OCI-LY1 (cell line): ENCODE measurements around the gene BCL2L13.

ENCODE experiments used
- H2AFZ ChIP-seq: fragments of 200-600 bp; sonication (generic), shearing (Covaris generic); 2 replicates; pipeline ENCODE4 v1.6.0; 2014; ENCODE audit warnings: antibody characterized with exemption, mild to moderate bottlenecking, low read length
- H3F3A ChIP-seq: fragments of 200-600 bp; sonication (generic), shearing (Covaris generic); 2 replicates; pipeline ENCODE4 v1.6.0; 2014; ENCODE audit warnings: mild to moderate bottlenecking, antibody characterized with exemption, low read length, moderate library complexity; ENCODE audit not compliant: insufficient read depth
- H3K27ac ChIP-seq: fragments of 200-600 bp; sonication (generic); 2 replicates; pipeline ENCODE4 v1.5.1; 2014; ENCODE audit warnings: low read length, mixed run types, mild to moderate bottlenecking, low read depth; ENCODE audit not compliant: poor library complexity, severe bottlenecking
- H3K27me3 ChIP-seq: fragments of 200-600 bp; sonication (generic); 2 replicates; pipeline ENCODE4 v1.6.0; 2014; ENCODE audit warnings: antibody characterized with exemption, mild to moderate bottlenecking, low read length, moderate library complexity; ENCODE audit not compliant: insufficient read depth
- H3K36me3 ChIP-seq: fragments of 200-600 bp; sonication (generic); 2 replicates; pipeline ENCODE4 v1.6.1; 2014; ENCODE audit warnings: mild to moderate bottlenecking, antibody characterized with exemption, low read length, moderate library complexity, mixed read lengths; ENCODE audit not compliant: insufficient read depth
- H3K4me1 ChIP-seq: fragments of 200-600 bp; sonication (generic); 2 replicates; pipeline ENCODE4 v1.5.1; 2014; ENCODE audit warnings: mild to moderate bottlenecking, low read length, moderate library complexity; ENCODE audit not compliant: insufficient read depth, severe bottlenecking
- H3K4me2 ChIP-seq: fragments of 200-600 bp; sonication (generic), shearing (Covaris generic); 2 replicates; pipeline ENCODE4 v1.6.1; 2014; ENCODE audit warnings: low read length
- H3K4me3 ChIP-seq: fragments of 200-600 bp; sonication (generic); 2 replicates; pipeline ENCODE4 v1.5.1; 2014; ENCODE audit warnings: low read length, low read depth, mild to moderate bottlenecking, mixed read lengths; ENCODE audit not compliant: poor library complexity, severe bottlenecking
- H3K79me2 ChIP-seq: fragments of 200-600 bp; shearing (Covaris generic); 2 replicates; pipeline ENCODE4 v1.6.1; 2016; ENCODE audit warnings: mixed run types, low read length, mixed read lengths; ENCODE audit not compliant: insufficient read depth
- H3K9ac ChIP-seq: fragments of 200-600 bp; sonication (generic), shearing (Covaris generic); 2 replicates; pipeline ENCODE4 v1.6.1; 2014; ENCODE audit warnings: mild to moderate bottlenecking, low read length, mixed read lengths
- H3K9me2 ChIP-seq: fragments of 200-600 bp; sonication (generic), shearing (Covaris generic); 2 replicates; pipeline ENCODE4 v1.6.1; 2014; ENCODE audit warnings: low read depth, mild to moderate bottlenecking, low read length, mixed read lengths
- H3K9me3 ChIP-seq: fragments of 200-600 bp; shearing (Covaris generic); 2 replicates; pipeline ENCODE4 v1.6.1; 2014; ENCODE audit warnings: low read length, mixed read lengths
- H4K20me1 ChIP-seq: fragments of 200-600 bp; sonication (generic), shearing (Covaris generic); 2 replicates; pipeline ENCODE4 v1.6.0; 2016; ENCODE audit warnings: mild to moderate bottlenecking, low read length; ENCODE audit not compliant: insufficient read depth
- EZH2 ChIP-seq: fragments of 200-600 bp; sonication (generic), shearing (Covaris generic); IDR thresholded peaks from 2 replicates; pipeline ENCODE4 v1.8.0; 2017; ENCODE audit warnings: borderline replicate concordance, mixed run types, mild to moderate bottlenecking, antibody characterized with exemption, low read length, moderate library complexity, mixed read lengths
- TF ChIP-seq, protein P1 (sequence below): fragments of 200-600 bp; sonication (generic), shearing (Covaris generic); IDR thresholded peaks from 2 replicates; pipeline ENCODE4 v1.5.1; 2017; ENCODE audit warnings: mild to moderate bottlenecking, antibody characterized with exemption, low read length, moderate library complexity, mixed read lengths

The BCL2L13 gene

DNA sequence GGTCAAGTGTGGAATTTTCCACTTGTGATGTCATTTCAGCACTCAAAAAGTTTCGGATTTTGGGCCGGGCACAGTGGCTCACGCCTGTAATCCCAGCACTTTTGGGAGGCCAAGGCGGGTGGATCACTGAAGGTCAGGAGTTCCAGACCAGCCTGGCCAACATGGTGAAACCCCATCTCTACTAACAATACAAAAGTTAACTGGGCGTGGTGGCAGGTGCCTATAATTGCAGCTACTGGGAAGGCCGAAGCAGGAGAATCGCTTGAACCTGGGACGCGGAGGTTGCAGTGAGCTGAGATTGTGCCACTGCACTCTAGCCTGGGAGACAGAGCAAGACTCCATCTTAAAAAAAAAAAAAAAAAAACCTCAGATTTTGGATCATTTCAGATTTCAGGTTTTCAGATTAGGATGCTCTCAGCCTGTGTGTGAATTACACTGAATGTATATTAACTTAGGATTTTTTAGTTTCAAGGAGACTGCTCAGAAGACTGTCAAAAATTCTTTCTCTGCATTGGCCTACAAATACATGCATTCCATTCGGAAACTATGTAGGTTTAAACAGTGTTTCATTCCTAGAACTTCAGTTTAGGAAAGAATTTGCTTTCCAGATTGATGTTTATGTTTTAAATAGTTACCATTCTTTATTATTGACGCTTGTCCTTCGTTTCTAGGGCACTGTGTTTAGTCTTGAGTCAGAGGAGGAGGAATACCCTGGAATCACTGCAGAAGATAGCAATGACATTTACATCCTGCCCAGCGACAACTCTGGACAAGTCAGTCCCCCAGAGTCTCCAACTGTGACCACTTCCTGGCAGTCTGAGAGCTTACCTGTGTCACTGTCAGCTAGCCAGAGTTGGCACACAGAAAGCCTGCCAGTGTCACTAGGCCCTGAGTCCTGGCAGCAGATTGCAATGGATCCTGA, 87.7 kb downstream of the BCL2L13 start:
- Histone ChIP-seq H2AFZ (no peak overlapping the region), H3K4me1 (no peaks in the 10 kb centered on the region), H3K27ac (no peak overlapping the region), H3K4me3 (no peak overlapping the region), H3K9me2 (no peaks in the 10 kb centered on the region), H3K9me3 (no peaks in the 10 kb centered on the region), H3K79me2 (no peaks in the 10 kb centered on the region), H3K27me3 (no peaks in the 10 kb centered on the region), H3K36me3 (peaks cover 40% of the 10 kb centered on the region), H3F3A (no peaks in the 10 kb centered on the region), H4K20me1 (no peaks in the 10 kb centered on the region), H3K9ac (no peak overlapping the region), H3K4me2 (no peak overlapping the region)
- TF ChIP-seq, protein P1, sequence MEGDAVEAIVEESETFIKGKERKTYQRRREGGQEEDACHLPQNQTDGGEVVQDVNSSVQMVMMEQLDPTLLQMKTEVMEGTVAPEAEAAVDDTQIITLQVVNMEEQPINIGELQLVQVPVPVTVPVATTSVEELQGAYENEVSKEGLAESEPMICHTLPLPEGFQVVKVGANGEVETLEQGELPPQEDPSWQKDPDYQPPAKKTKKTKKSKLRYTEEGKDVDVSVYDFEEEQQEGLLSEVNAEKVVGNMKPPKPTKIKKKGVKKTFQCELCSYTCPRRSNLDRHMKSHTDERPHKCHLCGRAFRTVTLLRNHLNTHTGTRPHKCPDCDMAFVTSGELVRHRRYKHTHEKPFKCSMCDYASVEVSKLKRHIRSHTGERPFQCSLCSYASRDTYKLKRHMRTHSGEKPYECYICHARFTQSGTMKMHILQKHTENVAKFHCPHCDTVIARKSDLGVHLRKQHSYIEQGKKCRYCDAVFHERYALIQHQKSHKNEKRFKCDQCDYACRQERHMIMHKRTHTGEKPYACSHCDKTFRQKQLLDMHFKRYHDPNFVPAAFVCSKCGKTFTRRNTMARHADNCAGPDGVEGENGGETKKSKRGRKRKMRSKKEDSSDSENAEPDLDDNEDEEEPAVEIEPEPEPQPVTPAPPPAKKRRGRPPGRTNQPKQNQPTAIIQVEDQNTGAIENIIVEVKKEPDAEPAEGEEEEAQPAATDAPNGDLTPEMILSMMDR: no peak
- TF ChIP-seq EZH2: no peak

DNA sequence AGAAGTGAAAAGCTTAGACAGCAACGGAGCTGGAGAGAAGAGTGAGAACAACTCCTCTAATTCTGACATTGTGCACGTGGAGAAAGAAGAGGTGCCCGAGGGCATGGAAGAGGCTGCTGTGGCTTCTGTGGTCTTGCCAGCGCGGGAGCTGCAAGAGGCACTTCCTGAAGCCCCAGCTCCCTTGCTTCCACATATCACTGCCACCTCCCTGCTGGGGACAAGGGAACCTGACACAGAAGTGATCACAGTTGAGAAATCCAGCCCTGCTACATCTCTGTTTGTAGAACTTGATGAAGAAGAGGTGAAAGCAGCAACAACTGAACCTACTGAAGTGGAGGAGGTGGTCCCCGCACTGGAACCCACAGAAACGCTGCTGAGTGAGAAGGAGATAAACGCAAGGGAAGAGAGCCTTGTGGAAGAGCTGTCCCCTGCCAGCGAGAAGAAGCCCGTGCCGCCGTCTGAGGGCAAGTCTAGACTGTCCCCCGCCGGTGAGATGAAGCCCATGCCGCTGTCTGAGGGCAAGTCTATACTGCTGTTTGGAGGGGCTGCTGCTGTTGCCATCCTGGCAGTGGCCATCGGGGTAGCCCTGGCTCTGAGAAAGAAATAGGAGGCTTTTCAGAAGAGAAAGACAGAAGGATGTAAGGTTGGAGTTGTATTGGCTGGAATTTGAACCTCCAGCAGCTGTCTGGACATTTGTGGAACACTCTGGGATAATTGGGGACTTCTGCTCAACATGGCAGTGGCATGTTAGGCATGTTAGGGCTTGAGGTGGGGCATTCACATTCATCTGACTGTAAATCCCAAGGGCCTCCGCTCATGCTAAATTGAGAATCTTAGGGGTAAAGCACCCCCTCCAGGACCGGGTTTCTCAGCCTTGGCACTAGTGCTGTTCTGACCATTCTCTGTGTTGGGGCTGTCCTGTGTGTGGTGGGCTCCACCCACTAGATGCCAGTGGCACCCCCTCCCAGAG, 88.7 kb downstream of the BCL2L13 start:
- no peak overlapping the region for H2AFZ ChIP-seq
- peaks cover 49% of the 10 kb centered on the region for H3K36me3 ChIP-seq
- H3K4me2 ChIP-seq: no peak overlapping the region
- H3K4me1 ChIP-seq: no peaks in the 10 kb centered on the region
- no peaks in the 10 kb centered on the region for H3K27me3 ChIP-seq
- H4K20me1 ChIP-seq: no peaks in the 10 kb centered on the region
- H3K9ac ChIP-seq: no peak overlapping the region
- no peaks in the 10 kb centered on the region for H3K79me2 ChIP-seq
- H3K9me2 ChIP-seq: no peaks in the 10 kb centered on the region
- no peak overlapping the region for H3K4me3 ChIP-seq
- H3K9me3 ChIP-seq: no peaks in the 10 kb centered on the region
- TF ChIP-seq EZH2: no peak
- TF ChIP-seq, protein P1: no peak
- no peak overlapping the region for H3K27ac ChIP-seq
- H3F3A ChIP-seq: no peaks in the 10 kb centered on the region

DNA sequence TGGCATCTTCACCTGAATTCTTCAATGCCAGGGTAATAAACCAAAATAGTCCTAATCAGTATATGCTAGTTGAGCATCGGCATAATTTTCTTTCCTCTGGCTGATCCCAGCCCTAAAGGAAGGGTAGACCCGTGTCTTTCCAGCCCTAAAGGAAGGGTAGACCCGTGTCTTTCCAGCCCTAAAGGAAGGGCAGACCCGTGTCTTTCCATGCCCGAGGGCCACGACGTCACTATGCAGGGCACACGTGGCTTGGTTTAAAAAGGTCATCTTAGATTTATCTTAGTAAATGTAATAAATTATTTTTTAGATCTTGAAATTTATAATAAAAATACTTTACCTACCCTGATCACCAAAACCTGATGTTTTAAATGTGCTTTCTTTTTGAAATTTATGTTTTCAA, 90.2 kb downstream of the BCL2L13 start:
- Histone ChIP-seq H3K9me2 (no peaks in the 10 kb centered on the region), H3K9me3 (no peaks in the 10 kb centered on the region), H2AFZ (no peak overlapping the region), H3K36me3 (peaks cover 64% of the 10 kb centered on the region), H3F3A (no peaks in the 10 kb centered on the region), H3K4me1 (no peaks in the 10 kb centered on the region), H3K9ac (no peak overlapping the region), H4K20me1 (no peaks in the 10 kb centered on the region), H3K27me3 (no peaks in the 10 kb centered on the region), H3K4me3 (no peak overlapping the region), H3K79me2 (no peaks in the 10 kb centered on the region), H3K4me2 (no peak overlapping the region), H3K27ac (no peak overlapping the region)
- no peak for TF ChIP-seq EZH2
- TF ChIP-seq, protein P1: no peak
